A549 (cell line): ENCODE results near the gene ZNF365.
A peak's percentile ranks its signal among the peaks of the same experiment; 100 is the strongest.

Experiments
- BHLHE40 ChIP-seq: IDR thresholded peaks from 2 replicates; pipeline ENCODE4 v1.6.1; 2012; ENCODE audit warnings: low read depth, low read length, inconsistent platforms
- CHD2 ChIP-seq: fragments of 150-350 bp; IDR thresholded peaks from 2 replicates; pipeline ENCODE4 v1.6.1; 2014; ENCODE audit warnings: low read length; ENCODE audit not compliant: partially characterized antibody
- CHD4 ChIP-seq: fragments of 200-600 bp; sonication (generic); IDR thresholded peaks from 2 replicates; pipeline ENCODE4 v1.6.1; 2016; ENCODE audit warnings: antibody characterized with exemption, mild to moderate bottlenecking, borderline replicate concordance
- CTCF ChIP-seq: fragments of >200 bp; sonication (Bioruptor Twin); formaldehyde crosslinking; IDR thresholded peaks from 3 replicates; pipeline ENCODE4 v1.5.1; 2016
- EP300 ChIP-seq, 2 experiments: fragments of >200 bp; sonication (Bioruptor Twin); formaldehyde crosslinking; IDR thresholded peaks; 2 replicates in 1 of 2; 3 replicates in 1 of 2; pipeline ENCODE4 v1.6.1; 2016 to 2017
- ESRRA ChIP-seq: fragments of 150-350 bp; IDR thresholded peaks from 2 replicates; pipeline ENCODE4 v1.6.1; 2014; ENCODE audit warnings: mild to moderate bottlenecking, low read length, borderline replicate concordance
- GATA3 ChIP-seq: IDR thresholded peaks from 2 replicates; pipeline ENCODE4 v1.6.1; 2012; ENCODE audit warnings: borderline replicate concordance
- HMGXB4 ChIP-seq: fragments of 250-450 bp; sonication (Bioruptor Pico); IDR thresholded peaks from 2 replicates; pipeline ENCODE4 v1.5.0; 2021; ENCODE audit warnings: mild to moderate bottlenecking, moderate library complexity, borderline replicate concordance
- MAX ChIP-seq: IDR thresholded peaks from 2 replicates; pipeline ENCODE4 v1.6.1; 2012
- POLR2A ChIP-seq: IDR thresholded peaks from 2 replicates; pipeline ENCODE4 v1.6.1; 2012; ENCODE audit warnings: mild to moderate bottlenecking, low read length
- SMC3 ChIP-seq: fragments of >200 bp; sonication (Bioruptor Twin); formaldehyde crosslinking; IDR thresholded peaks from 3 replicates; pipeline ENCODE4 v1.6.1; 2018; ENCODE audit warnings: inconsistent platforms
- ZC3H11A ChIP-seq: fragments of 450-650 bp; IDR thresholded peaks from 2 replicates; pipeline ENCODE4 v1.6.1; 2014; ENCODE audit warnings: antibody characterized with exemption, mild to moderate bottlenecking

- TF ChIP-seq ESRRA (no peak), GATA3 (peak; percentile 38; the same call in 1 of the 2 replicates), POLR2A (no peak), CTCF (no peak), EP300 (IDR thresholded peaks at IDR 0.05) (no peak; a peak in 1 of 5 replicates), ZC3H11A (no peak), MAX (no peak), BHLHE40 (no peak), CHD2 (no peak), CHD4 (no peak), HMGXB4 (no peak), SMC3 (no peak)
These were observed 51.9 kb downstream of the ZNF365 start for GRCh38 chr10:62426086-62426485.
